IMR-90 (cell line): ENCODE measurements around the gene MRPL38. TPM values are rescaled to one million over a fixed set of nuclear protein-coding genes. Genes with fewer than 3 reads are reported as not detected.
A peak's percentile ranks its signal among the peaks of the same experiment; 100 is the strongest.

Experiments
- ATAC-seq: fragments of 200-7000 bp; cut with Tn5 transposase; 2 replicates; pipeline ENCODE4 v1.9.1; 2020; ENCODE audit warnings: low read depth, mild to moderate bottlenecking, moderate library complexity
- BruUV-seq: library from RNA; stranded (reverse); fragments of 400-500 nt; replicated peaks from 2 replicates; lab custom pipeline; 2021; lab: Mats Ljungman, UMichigan
- CTCF ChIA-PET: fragments of 300-600 bp; formaldehyde crosslinking; extraction: SDS; loops from one replicate; lab custom pipeline; 2021; ENCODE audit warnings: antibody characterized with exemption; lab: Yijun Ruan, JAX
- POLR2A ChIA-PET: fragments of 300-600 bp; sonication (Branson Sonifier 250); formaldehyde crosslinking; loops from one replicate; lab custom pipeline; 2022; ENCODE audit warnings: antibody characterized with exemption; ENCODE audit not compliant: unreplicated experiment; lab: Charles Lee
- DNase-seq: peaks from one replicate; pipeline ENCODE4 v3.0.0; 2013
- H2AFZ ChIP-seq: replicated peaks from 2 replicates; pipeline ENCODE3; 2013; ENCODE audit warnings: low read length, mild to moderate bottlenecking; ENCODE audit not compliant: poor library complexity
- H2AK5ac ChIP-seq: 2 replicates; pipeline ENCODE4 v1.6.1; 2013; ENCODE audit warnings: low read depth, low read length, inconsistent platforms
- H2AK9ac ChIP-seq: replicated peaks from 2 replicates; pipeline ENCODE3; 2013; ENCODE audit warnings: mild to moderate bottlenecking, low read depth, low read length, moderate library complexity; ENCODE audit not compliant: poor library complexity
- H2BK120ac ChIP-seq: 2 replicates; pipeline ENCODE4 v1.6.1; 2013; ENCODE audit warnings: low read depth, low read length, inconsistent platforms
- H2BK15ac ChIP-seq: 3 replicates; pipeline ENCODE4 v1.6.1; 2013; ENCODE audit warnings: low read depth, low read length, inconsistent platforms
- H2BK20ac ChIP-seq: 2 replicates; pipeline ENCODE4 v1.6.1; 2013; ENCODE audit warnings: low read depth, mild to moderate bottlenecking, inconsistent platforms, low read length, moderate library complexity
- H2BK5ac ChIP-seq: 2 replicates; pipeline ENCODE4 v1.6.1; 2013; ENCODE audit warnings: mild to moderate bottlenecking, low read depth, low read length, inconsistent platforms; ENCODE audit not compliant: poor library complexity, severe bottlenecking
- H3K14ac ChIP-seq: replicated peaks from 2 replicates; pipeline ENCODE4 v1.6.1; 2013; ENCODE audit warnings: low read depth, low read length, inconsistent platforms
- H3K18ac ChIP-seq: 2 replicates; pipeline ENCODE4 v1.6.1; 2013; ENCODE audit warnings: low read depth, low read length, control low read depth
- H3K23ac ChIP-seq: 2 replicates; pipeline ENCODE4 v1.6.1; 2013; ENCODE audit warnings: low read depth, low read length, inconsistent platforms
- H3K27ac ChIP-seq: 2 replicates; pipeline ENCODE4 v1.5.1; 2013; ENCODE audit warnings: mild to moderate bottlenecking, control low read depth, low read length; ENCODE audit not compliant: insufficient read depth
- H3K27me3 ChIP-seq: 2 replicates; pipeline ENCODE4 v1.6.1; 2013; ENCODE audit warnings: low read length; ENCODE audit not compliant: control insufficient read depth, insufficient read depth
- H3K36me3 ChIP-seq: 2 replicates; pipeline ENCODE4 v1.6.1; 2013; ENCODE audit warnings: low read length, mixed read lengths; ENCODE audit not compliant: control insufficient read depth, insufficient read depth
- H3K4ac ChIP-seq: 2 replicates; pipeline ENCODE4 v1.6.1; 2013; ENCODE audit warnings: low read depth, low read length, inconsistent platforms
- H3K4me1 ChIP-seq: 2 replicates; pipeline ENCODE4 v1.6.1; 2013; ENCODE audit warnings: low read length, mixed read lengths; ENCODE audit not compliant: control insufficient read depth, insufficient read depth
- H3K4me2 ChIP-seq: 2 replicates; pipeline ENCODE4 v1.6.1; 2013; ENCODE audit warnings: low read depth, mild to moderate bottlenecking, control low read depth, low read length, moderate library complexity
- H3K4me3 ChIP-seq: 2 replicates; pipeline ENCODE4 v1.5.1; 2013; ENCODE audit warnings: low read depth, mild to moderate bottlenecking, control low read depth, low read length, moderate library complexity; ENCODE audit not compliant: insufficient read depth
- H3K56ac ChIP-seq: 2 replicates; pipeline ENCODE4 v1.6.1; 2013; ENCODE audit warnings: low read length, inconsistent platforms; ENCODE audit not compliant: insufficient read depth; ENCODE audit errors: extremely low read depth
- H3K79me1 ChIP-seq, 2 experiments: 2 replicates each; pipeline ENCODE4 v1.6.1; 2013; ENCODE audit warnings: low read length in 2 of 2, inconsistent platforms in 1 of 2, low read depth in 1 of 2
- H3K9ac ChIP-seq: 2 replicates; pipeline ENCODE4 v1.6.1; 2013; ENCODE audit warnings: low read depth, low read length, control low read depth
- H3K9me1 ChIP-seq: 2 replicates; pipeline ENCODE4 v1.6.1; 2013; ENCODE audit warnings: low read length, inconsistent platforms; ENCODE audit not compliant: insufficient read depth
- H3K9me3 ChIP-seq: 2 replicates; pipeline ENCODE4 v1.6.1; 2013; ENCODE audit warnings: low read length; ENCODE audit not compliant: control insufficient read depth, insufficient read depth
- H4K20me1 ChIP-seq: 2 replicates; pipeline ENCODE4 v1.6.1; 2013; ENCODE audit warnings: low read length, inconsistent platforms; ENCODE audit not compliant: insufficient read depth
- H4K5ac ChIP-seq: 2 replicates; pipeline ENCODE4 v1.6.1; 2013; ENCODE audit warnings: mild to moderate bottlenecking, low read depth, low read length, control low read depth
- H4K8ac ChIP-seq, 2 experiments: 2 replicates each; pipeline ENCODE4 v1.6.1; 2013; ENCODE audit warnings: low read depth in 2 of 2, low read length in 2 of 2, control low read depth in 1 of 2, inconsistent platforms in 1 of 2
- H4K91ac ChIP-seq: 2 replicates; pipeline ENCODE4 v1.6.1; 2013; ENCODE audit warnings: low read depth, low read length, inconsistent platforms; ENCODE audit not compliant: insufficient read depth
- CHD1 ChIP-seq: IDR thresholded peaks from 2 replicates; pipeline ENCODE4 v1.6.1; 2012; ENCODE audit warnings: low read depth, low read length, improper control_type of control experiment
- MAFK ChIP-seq: IDR thresholded peaks from 2 replicates; pipeline ENCODE4 v1.6.1; 2012; ENCODE audit warnings: low read depth, low read length, improper control_type of control experiment
- MAZ ChIP-seq: IDR thresholded peaks from 2 replicates; pipeline ENCODE4 v1.6.1; 2012; ENCODE audit warnings: low read depth, mild to moderate bottlenecking, low read length, improper control_type of control experiment, moderate library complexity, borderline replicate concordance
- RFX5 ChIP-seq: IDR thresholded peaks from 2 replicates; pipeline ENCODE4 v1.8.0; 2012; ENCODE audit warnings: low read depth, mild to moderate bottlenecking, low read length, moderate library complexity
- WGBS, 2 experiments: methylation state at CpG; one replicate each; pipeline versions ENCODE4 v1.1.5 to v1.1.7; 2013; ENCODE audit warnings: missing lambda C conversion rate in 2 of 2; ENCODE audit not compliant: insufficient read length in 1 of 2; ENCODE audit errors: extremely low coverage in 2 of 2; 5-methylcytosine and 5-hydroxymethylcytosine counted together
- dilution Hi-C: fragments of 300-500 bp; cut with HindIII; formaldehyde crosslinking; loops from one replicate; pipeline ENCODE4 v1.14.3; 2018; ENCODE audit warnings: low sequenced_read_pairs; ENCODE audit not compliant: unreplicated experiment
- in situ Hi-C: fragments of 300-500 bp; cut with MboI; formaldehyde crosslinking; loops from 3 replicates; pipeline ENCODE4 v1.14.3; 2019; ENCODE audit warnings: low sequenced_read_pairs, inconsistent platforms, mixed read lengths
- intact Hi-C: fragments of 100-400 bp; cut with micrococcal nuclease; formaldehyde crosslinking; loops from 2 replicates; pipeline ENCODE4 v1.10.0; 2022
- polyA plus RNA-seq, 3 experiments: library from polyadenylated mRNA; depleted of rRNA; stranded (reverse); fragments of >200 nt; gene quantifications; 2 replicates each; pipeline ENCODE4 v1.2.3, GENCODE V29; 2012; ENCODE audit warnings: low replicate concordance in 1 of 3
- total RNA-seq: library from RNA; depleted of rRNA; stranded (reverse); fragments of >200 nt; gene quantifications from 2 replicates; pipeline ENCODE4 v1.2.3, GENCODE V29; 2012
- TF ChIP-seq, protein P1 (sequence below): fragments of 150-350 bp; IDR thresholded peaks from 2 replicates; pipeline ENCODE4 v1.6.1; 2017; ENCODE audit warnings: mild to moderate bottlenecking, antibody characterized with exemption, low read length, low read depth

MRPL38 gene
- total and polyA plus RNA-seq, 2 of the 4 experiments (the other 2 are of a cell fraction): 13.3 to 42.5 TPM

DNA sequence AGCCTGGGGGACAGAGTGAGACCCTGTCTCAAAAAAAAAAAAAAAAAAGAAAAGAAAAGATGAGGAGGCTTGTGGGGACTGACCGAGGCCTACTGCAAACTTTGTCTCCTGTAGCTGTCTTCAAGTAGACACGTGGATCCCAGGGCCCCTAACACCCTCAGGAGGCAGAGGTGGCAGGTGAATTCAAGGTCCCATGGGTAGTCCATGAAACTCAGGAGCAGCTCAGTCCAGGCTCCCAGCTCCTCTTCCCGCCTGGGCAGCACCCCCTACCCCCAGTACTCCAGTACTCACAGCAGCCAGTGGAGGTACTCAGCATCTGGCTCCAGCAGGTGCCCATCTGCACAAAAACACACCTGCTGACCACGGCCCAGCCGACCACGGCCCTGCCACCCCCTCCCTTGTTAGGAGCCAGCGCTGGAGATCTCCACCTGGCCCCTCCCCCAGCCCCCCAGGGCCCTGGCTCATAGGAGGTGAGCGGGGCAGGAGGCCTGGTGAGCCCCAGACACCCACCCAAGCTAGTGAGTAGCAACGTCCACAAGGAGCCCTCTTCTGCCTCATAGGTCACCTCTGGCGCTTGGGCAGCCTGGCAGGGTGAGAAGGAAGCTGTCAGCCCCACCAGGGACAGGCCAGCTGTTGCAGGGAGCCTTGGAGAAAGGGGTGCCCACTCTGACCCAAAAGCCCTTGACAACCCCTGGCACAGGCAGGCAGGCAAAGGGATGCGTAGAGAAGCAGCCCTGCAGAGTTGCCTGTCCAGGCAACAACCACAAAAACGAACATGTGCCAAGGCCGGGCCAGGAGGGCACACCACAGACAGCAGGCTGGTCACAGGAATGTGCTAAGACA lies 3.8 kb downstream of the MRPL38 start:
- Histone ChIP-seq H2BK20ac (no peak overlapping the region), H2BK120ac (no peak overlapping the region), H2AK5ac (no peak overlapping the region), H2BK5ac (no peak overlapping the region), H3K27me3 (no peaks in the 10 kb centered on the region), H3K79me1 (peaks cover 11 to 31% of the 10 kb centered on the region in 2 experiments), H3K9ac (no peak overlapping the region), H3K4me2 (no peak overlapping the region), H2AFZ (no peak overlapping the region), H3K23ac (no peak overlapping the region), H3K9me1 (0 out of 2 replicates have a peak, but pooled peaks cover 4% of the 10 kb centered on the region), H3K4me3 (no peak overlapping the region), H3K56ac (no peak overlapping the region), H3K36me3 (peaks cover 30% of the 10 kb centered on the region), H3K4ac (no peak overlapping the region), H4K8ac (no peak overlapping the region), H3K4me1 (peaks cover 5% of the 10 kb centered on the region), H3K9me3 (no peaks in the 10 kb centered on the region), H3K18ac (no peak overlapping the region), H4K5ac (no peak overlapping the region), H4K20me1 (no peaks in the 10 kb centered on the region), H4K91ac (no peak overlapping the region), H3K14ac (no peak overlapping the region), H2BK15ac (no peak overlapping the region), H2AK9ac (peak overlapping the region; percentile 9), H3K27ac (no peak overlapping the region)
- in situ Hi-C loops (loop anchor here (10.0 kb wide), 1 partner anchor 384 kb away; no protein-coding TSS in a partner anchor), intact Hi-C loops (loop anchor here (10.0 kb wide), 1 partner anchor 174 kb away; the partner anchor contains the start of genes GALR2, SRP68 and ZACN), dilution Hi-C loops (no loop called here)
- BruUV-seq: no TSS peak
- ATAC-seq: no peak
- no peak for DNase-seq
- ChIA-PET POLR2A (no interaction called here), CTCF (no interaction called here)
- 86% methylated on average over 2 of the region's 13 CpGs; no CpG with 5 or more reads in 1 of the 2 experiments for WGBS, 2 experiments
- TF ChIP-seq MAZ (no peak), MAFK (no peak), RFX5 (no peak), CHD1 (no peak)
- TF ChIP-seq, protein P1, sequence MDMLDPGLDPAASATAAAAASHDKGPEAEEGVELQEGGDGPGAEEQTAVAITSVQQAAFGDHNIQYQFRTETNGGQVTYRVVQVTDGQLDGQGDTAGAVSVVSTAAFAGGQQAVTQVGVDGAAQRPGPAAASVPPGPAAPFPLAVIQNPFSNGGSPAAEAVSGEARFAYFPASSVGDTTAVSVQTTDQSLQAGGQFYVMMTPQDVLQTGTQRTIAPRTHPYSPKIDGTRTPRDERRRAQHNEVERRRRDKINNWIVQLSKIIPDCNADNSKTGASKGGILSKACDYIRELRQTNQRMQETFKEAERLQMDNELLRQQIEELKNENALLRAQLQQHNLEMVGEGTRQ: no peak
